Left lung (tissue), 10 donors: ENCODE measurements around the gene METTL9. TPM values are rescaled to one million over a fixed set of nuclear protein-coding genes. Genes with fewer than 3 reads are reported as not detected.

Experiments used
- ATAC-seq: fragments of 200-7000 bp; cut with Tn5 transposase; one replicate; pipeline ENCODE4 v1.9.1; 2020; ENCODE audit warnings: moderate library complexity
- DNase-seq, 4 donors: peaks; one replicate each; pipeline ENCODE4 v3.0.0-alpha.2; 2013 to 2020
- H3K27ac ChIP-seq, 2 donors: fragments of 200-600 bp; sonication (generic) in 1 of 2; one replicate each; pipeline versions ENCODE4 v1.5.0 to v1.8.0; 2020 to 2021
- H3K27me3 ChIP-seq, 2 donors: fragments of 200-600 bp; sonication (generic) in 1 of 2; one replicate each; pipeline versions ENCODE4 v1.5.0 to v1.8.0; 2020 to 2021
- H3K36me3 ChIP-seq, 2 donors: fragments of 200-600 bp; sonication (generic) in 1 of 2; one replicate each; pipeline versions ENCODE4 v1.5.0 to v1.8.0; 2020 to 2021
- H3K4me1 ChIP-seq, 2 donors: fragments of 200-600 bp; one replicate each; pipeline ENCODE4 v1.8.0; 2021
- H3K4me3 ChIP-seq, 2 donors: fragments of 200-600 bp; sonication (generic) in 1 of 2; one replicate each; pipeline versions ENCODE4 v1.5.0 to v1.8.0; 2020 to 2021; ENCODE audit warnings: mild to moderate bottlenecking in 1 of 2
- H3K9me3 ChIP-seq, 2 donors: fragments of 200-600 bp; sonication (generic) in 1 of 2; one replicate each; pipeline versions ENCODE4 v1.5.0 to v1.8.0; 2020 to 2021
- intact Hi-C, 2 donors: fragments of 100-400 bp; cut with DNase I; formaldehyde crosslinking; loops; one replicate each; pipeline versions ENCODE4 v1.11.2 to v1.14.2; 2022
- polyA plus RNA-seq, 6 donors: library from polyadenylated mRNA; unstranded; fragments of 120-200 nt; gene quantifications; one replicate each; pipeline ENCODE4 v1.2.1, GENCODE V29; 2013; ENCODE audit not compliant: insufficient read length in 6 of 6
- total RNA-seq, 2 donors: library from RNA; stranded (reverse); fragmentation: NEBNext Ultra II Directional; extraction: Animal tissue kit (Norgen Biotek cat#: 25700); gene quantifications; one replicate each; pipeline ENCODE4 v1.2.1, GENCODE V29; 2021
- TF ChIP-seq, protein P1 (sequence below), 2 donors: fragments of 200-600 bp; sonication (generic) in 1 of 2; IDR thresholded peaks; one replicate each; pipeline versions ENCODE4 v1.5.0 to v1.8.0; 2021; ENCODE audit warnings: antibody characterized with exemption in 2 of 2
- donor health status: DM: no; HTN: yes; CAD: no.
- donor health status: DM: no; HTN: no; CAD: no.

METTL9 gene
- total and polyA plus RNA-seq, 8 donors: 93.7 to 169 (median 154) TPM

DNA sequence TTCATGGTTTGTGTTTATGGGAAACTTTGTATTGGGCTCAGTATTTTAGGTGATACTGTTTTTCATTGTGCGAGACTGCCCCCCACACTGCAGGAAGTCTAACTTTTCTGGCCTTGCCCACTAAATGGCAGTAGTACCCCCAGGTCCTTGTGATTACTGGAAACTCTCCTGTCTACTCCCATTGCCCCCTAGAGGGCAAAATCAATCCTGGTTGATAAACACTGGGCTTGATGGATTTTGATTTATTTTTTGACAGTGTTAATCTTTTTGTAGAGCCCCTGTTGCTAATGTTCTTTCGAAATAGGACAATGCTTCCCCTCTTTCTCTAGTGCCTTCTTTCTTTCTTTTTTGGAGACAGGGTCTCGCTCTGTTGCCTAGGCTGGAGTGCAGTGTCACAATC, 15.5 kb downstream of the METTL9 start:
- ATAC-seq (no peak), DNase-seq (no peak)
- Histone ChIP-seq H3K4me3 (no peak overlapping the region), H3K9me3 (no peaks in the 10 kb centered on the region), H3K4me1 (peaks cover 13 to 81% of the 10 kb centered on the region in 2 donors), H3K27me3 (no peaks in the 10 kb centered on the region), H3K27ac (no peak overlapping the region), H3K36me3 (peaks cover 0 to 20% of the 10 kb centered on the region in 2 donors)
- TF ChIP-seq, protein P1, sequence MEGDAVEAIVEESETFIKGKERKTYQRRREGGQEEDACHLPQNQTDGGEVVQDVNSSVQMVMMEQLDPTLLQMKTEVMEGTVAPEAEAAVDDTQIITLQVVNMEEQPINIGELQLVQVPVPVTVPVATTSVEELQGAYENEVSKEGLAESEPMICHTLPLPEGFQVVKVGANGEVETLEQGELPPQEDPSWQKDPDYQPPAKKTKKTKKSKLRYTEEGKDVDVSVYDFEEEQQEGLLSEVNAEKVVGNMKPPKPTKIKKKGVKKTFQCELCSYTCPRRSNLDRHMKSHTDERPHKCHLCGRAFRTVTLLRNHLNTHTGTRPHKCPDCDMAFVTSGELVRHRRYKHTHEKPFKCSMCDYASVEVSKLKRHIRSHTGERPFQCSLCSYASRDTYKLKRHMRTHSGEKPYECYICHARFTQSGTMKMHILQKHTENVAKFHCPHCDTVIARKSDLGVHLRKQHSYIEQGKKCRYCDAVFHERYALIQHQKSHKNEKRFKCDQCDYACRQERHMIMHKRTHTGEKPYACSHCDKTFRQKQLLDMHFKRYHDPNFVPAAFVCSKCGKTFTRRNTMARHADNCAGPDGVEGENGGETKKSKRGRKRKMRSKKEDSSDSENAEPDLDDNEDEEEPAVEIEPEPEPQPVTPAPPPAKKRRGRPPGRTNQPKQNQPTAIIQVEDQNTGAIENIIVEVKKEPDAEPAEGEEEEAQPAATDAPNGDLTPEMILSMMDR (IDR thresholded peaks at IDR 0.05): no peak
- intact Hi-C loops: no loop called here

DNA sequence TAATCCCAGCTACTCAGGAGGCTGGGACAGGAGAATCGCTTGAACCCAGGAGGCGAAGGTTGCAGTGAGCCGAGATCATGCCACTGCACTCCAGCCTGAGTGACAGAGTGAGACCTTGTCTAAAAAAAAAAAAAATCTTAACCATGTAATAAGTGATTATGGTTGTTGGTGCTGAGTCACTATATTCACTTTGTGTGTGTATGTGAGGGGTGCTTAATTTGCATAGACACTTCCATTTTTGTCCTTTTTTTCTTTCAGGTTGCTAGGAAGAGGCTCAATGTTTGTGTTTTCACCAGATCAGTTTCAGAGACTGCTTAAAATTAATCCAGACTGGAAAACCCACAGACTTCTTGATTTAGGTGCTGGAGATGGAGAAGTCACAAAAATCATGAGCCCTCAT, 18.2 kb downstream of the METTL9 start:
- ATAC-seq (no peak), DNase-seq (no peak)
- intact Hi-C loops: no loop called here

DNA sequence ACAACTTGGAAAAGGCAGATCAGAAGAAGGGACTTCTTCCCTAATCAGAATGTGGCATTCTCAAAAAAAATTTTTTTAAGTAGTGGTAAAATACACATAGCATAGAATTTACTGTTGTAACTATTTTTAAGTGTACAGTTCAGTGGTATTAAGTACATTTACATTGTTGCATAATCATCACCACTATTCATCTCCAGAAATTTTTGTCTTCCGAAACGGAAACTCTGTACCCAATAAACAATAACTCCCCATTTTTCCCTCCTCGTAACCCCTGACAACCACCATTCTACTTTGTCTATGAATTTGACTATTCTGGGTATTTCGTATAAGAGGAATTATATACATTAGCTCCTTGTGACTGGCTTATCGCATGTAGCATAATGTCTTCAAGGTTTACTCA, 18.9 kb downstream of the METTL9 start:
- intact Hi-C loops: no loop called here
- ATAC-seq (no peak), DNase-seq (no peak)
- no peak overlapping the region for H3K27ac ChIP-seq
- no peak overlapping the region for H3K4me3 ChIP-seq
- H3K36me3 ChIP-seq: peaks cover 0 to 26% of the 10 kb centered on the region in 2 donors
- TF ChIP-seq, protein P1 (IDR thresholded peaks at IDR 0.05): no peak
- H3K27me3 ChIP-seq: no peaks in the 10 kb centered on the region
- H3K9me3 ChIP-seq: no peaks in the 10 kb centered on the region
- H3K4me1 ChIP-seq: peaks cover 0 to 64% of the 10 kb centered on the region in 2 donors

More for the DNA sequence above, 18.2 kb downstream of the METTL9 start:
- Histone ChIP-seq H3K27ac (no peak overlapping the region), H3K4me1 (peaks cover 0 to 69% of the 10 kb centered on the region in 2 donors), H3K36me3 (peaks cover 0 to 26% of the 10 kb centered on the region in 2 donors), H3K9me3 (no peaks in the 10 kb centered on the region), H3K4me3 (no peak overlapping the region), H3K27me3 (no peaks in the 10 kb centered on the region)
- TF ChIP-seq, protein P1 (IDR thresholded peaks at IDR 0.05): no peak

DNA sequence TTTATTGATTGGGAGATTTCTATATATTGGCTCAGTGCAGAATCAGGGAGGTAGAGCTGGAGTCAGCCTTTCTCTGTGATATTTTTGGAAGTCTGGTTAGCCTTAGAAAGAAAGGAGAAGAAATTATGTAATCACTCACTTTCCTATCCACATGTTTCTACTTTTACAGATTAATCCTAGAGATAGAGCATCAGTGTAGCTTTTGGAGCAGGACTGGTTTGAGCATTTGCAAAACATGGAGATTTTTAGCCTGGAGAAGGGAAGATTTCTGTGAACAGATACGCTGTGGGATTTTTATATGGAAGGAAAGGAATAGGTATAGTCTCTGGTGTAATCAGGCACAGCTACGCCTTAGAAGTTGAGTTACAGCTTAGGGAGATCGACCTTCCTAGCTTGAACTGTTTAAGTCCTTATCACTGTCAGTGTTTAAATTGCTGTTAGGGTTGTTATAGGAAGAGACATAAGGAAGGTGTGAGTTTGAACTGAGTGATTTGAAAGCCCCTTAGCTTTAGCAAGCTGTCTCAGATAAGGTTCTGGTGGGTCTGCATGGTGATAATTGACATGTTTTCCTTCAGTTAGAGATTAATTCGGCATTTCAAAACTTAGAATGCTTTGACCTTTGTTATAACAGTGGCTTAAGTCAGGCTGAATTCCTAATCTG, 20.5 kb downstream of the METTL9 start:
- H3K27ac ChIP-seq: no peak overlapping the region
- no peak for DNase-seq

DNA sequence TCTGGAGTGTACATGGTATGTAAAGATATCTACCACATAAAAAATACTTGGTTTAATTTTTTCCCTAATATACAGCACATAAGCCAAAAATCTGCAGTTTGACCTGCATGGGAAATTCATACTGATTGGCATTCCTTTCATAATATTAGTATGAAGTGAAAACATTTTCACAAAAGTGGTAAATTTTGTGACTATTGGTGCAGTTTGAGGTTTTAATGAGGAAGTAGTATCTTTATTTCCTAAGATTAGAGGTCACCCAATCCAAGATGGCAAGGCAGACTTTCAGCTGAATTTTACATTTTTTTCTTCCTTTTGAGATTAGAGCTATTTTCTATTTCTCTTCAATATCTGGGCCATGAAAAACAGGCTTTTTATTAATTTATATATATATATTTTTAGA, 21.2 kb downstream of the METTL9 start:
- no peak overlapping the region for H3K27ac ChIP-seq

More for the DNA sequence above, 20.5 kb downstream of the METTL9 start:
- H3K36me3 ChIP-seq: peaks cover 0 to 36% of the 10 kb centered on the region in 2 donors
- H3K4me3 ChIP-seq: no peak overlapping the region
- no peak for ATAC-seq
- peaks cover 0 to 51% of the 10 kb centered on the region in 2 donors for H3K4me1 ChIP-seq
- TF ChIP-seq, protein P1 (IDR thresholded peaks at IDR 0.05): no peak
- H3K9me3 ChIP-seq: no peaks in the 10 kb centered on the region
- intact Hi-C loops: no loop called here
- no peaks in the 10 kb centered on the region for H3K27me3 ChIP-seq

More for the DNA sequence above, 21.2 kb downstream of the METTL9 start:
- H3K4me3 ChIP-seq: no peak overlapping the region
- no peak for ATAC-seq
- peaks cover 0 to 49% of the 10 kb centered on the region in 2 donors for H3K4me1 ChIP-seq
- TF ChIP-seq, protein P1 (IDR thresholded peaks at IDR 0.05): no peak
- H3K36me3 ChIP-seq: peaks cover 0 to 43% of the 10 kb centered on the region in 2 donors
- no peaks in the 10 kb centered on the region for H3K27me3 ChIP-seq
- DNase-seq: no peak
- intact Hi-C loops: no loop called here
- H3K9me3 ChIP-seq: no peaks in the 10 kb centered on the region
